ENCODE measurements around the gene KCNQ1. TPM values are rescaled to one million over a fixed set of nuclear protein-coding genes. Genes with fewer than 3 reads are reported as not detected.

KCNQ1 gene
- total RNA-seq, 1 donor from 2014 or later: 52.9 TPM

GRCh38 chr11:2588809-2589537, 144.2 kb downstream of the KCNQ1 start:
- peak; percentile 57 for DNase-seq
- Histone ChIP-seq H3K9me3 (no peaks in the 10 kb centered on the region), H3K27ac (no peak overlapping the region), H3K36me3 (no peaks in the 10 kb centered on the region), H3K4me3 (no peak overlapping the region), H3K27me3 (no peaks in the 10 kb centered on the region), H3K4me1 (no peaks in the 10 kb centered on the region)
- TF ChIP-seq CTCF (IDR thresholded peaks at IDR 0.05): no peak
- intact Hi-C loops (cut with DNase I): no loop called here
- no peak for ATAC-seq

- no peak for TF ChIP-seq CTCF (IDR thresholded peaks at IDR 0.05)
- DNase-seq: peak; percentile 45
- no peaks in the 10 kb centered on the region for H3K36me3 ChIP-seq
- intact Hi-C loops (cut with DNase I): no loop called here
- H3K4me3 ChIP-seq: no peak overlapping the region
- no peaks in the 10 kb centered on the region for H3K4me1 ChIP-seq
- H3K27me3 ChIP-seq: no peaks in the 10 kb centered on the region
- no peaks in the 10 kb centered on the region for H3K9me3 ChIP-seq
- ATAC-seq: no peak
- H3K27ac ChIP-seq: no peak overlapping the region
Measured at GRCh38 chr11:2589538-2589934, 144.7 kb downstream of the KCNQ1 start.

- no peak overlapping the region for H3K4me3 ChIP-seq
- DNase-seq: peak; percentile 55
- H3K4me1 ChIP-seq: no peaks in the 10 kb centered on the region
- no peak overlapping the region for H3K27ac ChIP-seq
- no peaks in the 10 kb centered on the region for H3K36me3 ChIP-seq
- no peaks in the 10 kb centered on the region for H3K9me3 ChIP-seq
- no peak for ATAC-seq
- H3K27me3 ChIP-seq: no peaks in the 10 kb centered on the region
- TF ChIP-seq CTCF (IDR thresholded peaks at IDR 0.05): no peak
- intact Hi-C loops (cut with DNase I): no loop called here
Measured at GRCh38 chr11:2590131-2590964, 145.5 kb downstream of the KCNQ1 start.

- Histone ChIP-seq H3K27me3 (no peaks in the 10 kb centered on the region), H3K4me3 (no peak overlapping the region), H3K27ac (no peak overlapping the region), H3K4me1 (no peaks in the 10 kb centered on the region), H3K9me3 (no peaks in the 10 kb centered on the region), H3K36me3 (no peaks in the 10 kb centered on the region)
- DNase-seq (peak; percentile 52), ATAC-seq (no peak)
- no peak for TF ChIP-seq CTCF (IDR thresholded peaks at IDR 0.05)
- intact Hi-C loops (cut with DNase I): no loop called here
Measured at GRCh38 chr11:2590965-2591754, 146.4 kb downstream of the KCNQ1 start.

GRCh38 chr11:2591805-2592204, 147.0 kb downstream of the KCNQ1 start:
- H3K9me3 ChIP-seq: no peaks in the 10 kb centered on the region
- intact Hi-C loops (cut with DNase I): no loop called here
- DNase-seq (no peak), ATAC-seq (no peak)
- H3K4me3 ChIP-seq: no peak overlapping the region
- H3K36me3 ChIP-seq: no peaks in the 10 kb centered on the region
- TF ChIP-seq CTCF (IDR thresholded peaks at IDR 0.05): no peak
- no peaks in the 10 kb centered on the region for H3K27me3 ChIP-seq
- no peak overlapping the region for H3K27ac ChIP-seq
- H3K4me1 ChIP-seq: no peaks in the 10 kb centered on the region

All from upper lobe of right lung (tissue), 1 donor.